ENCODE data around the gene ADORA2A.

GRCh38 chr22:24405631-24406321, 21.6 kb upstream of the ADORA2A start:
- TF ChIP-seq CTCF (IDR thresholded peaks at IDR 0.05; ENCODE audit: low read depth, low read length, poor library complexity, severe bottlenecking) = no peak
- TF ChIP-seq EZH2phosphoT487 (IDR thresholded peaks at IDR 0.05; ENCODE audit: borderline replicate concordance, low read length) = no peak
